ENCODE data around the gene CPNE5.

DNA sequence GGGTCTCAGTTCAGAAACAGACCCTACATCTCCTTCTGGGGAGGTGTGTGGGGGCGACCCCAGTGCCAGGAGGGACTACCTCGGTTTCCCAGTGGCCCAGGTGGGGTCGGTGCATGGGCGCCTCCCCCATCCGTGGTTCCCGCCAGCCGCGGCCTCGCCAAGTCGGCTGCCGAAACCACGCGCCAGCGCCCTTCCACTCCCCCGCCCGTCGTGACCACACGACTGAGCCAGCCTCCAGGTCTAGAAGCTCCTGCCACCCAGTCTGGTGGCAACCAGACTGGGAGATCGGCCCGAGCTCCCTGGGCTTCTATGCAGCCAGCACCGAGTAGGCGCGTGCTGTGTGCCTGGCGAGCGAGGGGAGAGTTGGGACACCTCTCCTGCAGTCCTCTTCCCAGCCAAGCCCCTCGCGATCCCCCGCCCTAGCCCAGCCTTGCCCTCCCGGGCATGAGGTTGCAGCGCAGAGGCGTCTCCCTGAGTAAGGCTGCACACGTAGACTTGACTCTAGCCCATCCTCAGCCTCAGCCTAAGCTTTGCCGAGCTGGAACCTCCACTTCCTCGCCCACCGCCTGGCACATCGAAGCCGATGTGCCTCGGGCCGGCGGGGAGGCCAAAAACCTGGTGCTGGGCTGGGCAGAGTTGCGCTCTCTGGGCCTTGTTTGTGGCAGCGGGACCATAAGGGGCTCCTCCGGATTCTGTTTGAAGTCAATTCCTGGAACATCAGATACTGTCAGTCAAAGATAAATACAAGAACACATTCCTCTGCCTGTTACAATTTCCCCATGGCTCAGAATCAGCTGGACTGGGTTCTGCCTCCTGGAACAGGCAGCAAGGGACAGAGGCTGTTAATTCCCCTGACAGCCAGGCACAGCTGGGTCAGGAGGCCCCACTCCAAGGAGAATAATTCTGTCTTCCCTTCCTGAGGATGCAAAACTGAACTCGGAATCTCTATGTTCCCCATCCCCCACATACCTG is 1.5 kb upstream of the CPNE5 start:
- TF ChIP-seq, protein P1, sequence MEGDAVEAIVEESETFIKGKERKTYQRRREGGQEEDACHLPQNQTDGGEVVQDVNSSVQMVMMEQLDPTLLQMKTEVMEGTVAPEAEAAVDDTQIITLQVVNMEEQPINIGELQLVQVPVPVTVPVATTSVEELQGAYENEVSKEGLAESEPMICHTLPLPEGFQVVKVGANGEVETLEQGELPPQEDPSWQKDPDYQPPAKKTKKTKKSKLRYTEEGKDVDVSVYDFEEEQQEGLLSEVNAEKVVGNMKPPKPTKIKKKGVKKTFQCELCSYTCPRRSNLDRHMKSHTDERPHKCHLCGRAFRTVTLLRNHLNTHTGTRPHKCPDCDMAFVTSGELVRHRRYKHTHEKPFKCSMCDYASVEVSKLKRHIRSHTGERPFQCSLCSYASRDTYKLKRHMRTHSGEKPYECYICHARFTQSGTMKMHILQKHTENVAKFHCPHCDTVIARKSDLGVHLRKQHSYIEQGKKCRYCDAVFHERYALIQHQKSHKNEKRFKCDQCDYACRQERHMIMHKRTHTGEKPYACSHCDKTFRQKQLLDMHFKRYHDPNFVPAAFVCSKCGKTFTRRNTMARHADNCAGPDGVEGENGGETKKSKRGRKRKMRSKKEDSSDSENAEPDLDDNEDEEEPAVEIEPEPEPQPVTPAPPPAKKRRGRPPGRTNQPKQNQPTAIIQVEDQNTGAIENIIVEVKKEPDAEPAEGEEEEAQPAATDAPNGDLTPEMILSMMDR (IDR thresholded peaks at IDR 0.05; ENCODE audit: insufficient read depth, low read length): no peak
- no peak for TF ChIP-seq POLR2AphosphoS5 (IDR thresholded peaks at IDR 0.05; ENCODE audit: low read depth)
- TF ChIP-seq, protein P2, sequence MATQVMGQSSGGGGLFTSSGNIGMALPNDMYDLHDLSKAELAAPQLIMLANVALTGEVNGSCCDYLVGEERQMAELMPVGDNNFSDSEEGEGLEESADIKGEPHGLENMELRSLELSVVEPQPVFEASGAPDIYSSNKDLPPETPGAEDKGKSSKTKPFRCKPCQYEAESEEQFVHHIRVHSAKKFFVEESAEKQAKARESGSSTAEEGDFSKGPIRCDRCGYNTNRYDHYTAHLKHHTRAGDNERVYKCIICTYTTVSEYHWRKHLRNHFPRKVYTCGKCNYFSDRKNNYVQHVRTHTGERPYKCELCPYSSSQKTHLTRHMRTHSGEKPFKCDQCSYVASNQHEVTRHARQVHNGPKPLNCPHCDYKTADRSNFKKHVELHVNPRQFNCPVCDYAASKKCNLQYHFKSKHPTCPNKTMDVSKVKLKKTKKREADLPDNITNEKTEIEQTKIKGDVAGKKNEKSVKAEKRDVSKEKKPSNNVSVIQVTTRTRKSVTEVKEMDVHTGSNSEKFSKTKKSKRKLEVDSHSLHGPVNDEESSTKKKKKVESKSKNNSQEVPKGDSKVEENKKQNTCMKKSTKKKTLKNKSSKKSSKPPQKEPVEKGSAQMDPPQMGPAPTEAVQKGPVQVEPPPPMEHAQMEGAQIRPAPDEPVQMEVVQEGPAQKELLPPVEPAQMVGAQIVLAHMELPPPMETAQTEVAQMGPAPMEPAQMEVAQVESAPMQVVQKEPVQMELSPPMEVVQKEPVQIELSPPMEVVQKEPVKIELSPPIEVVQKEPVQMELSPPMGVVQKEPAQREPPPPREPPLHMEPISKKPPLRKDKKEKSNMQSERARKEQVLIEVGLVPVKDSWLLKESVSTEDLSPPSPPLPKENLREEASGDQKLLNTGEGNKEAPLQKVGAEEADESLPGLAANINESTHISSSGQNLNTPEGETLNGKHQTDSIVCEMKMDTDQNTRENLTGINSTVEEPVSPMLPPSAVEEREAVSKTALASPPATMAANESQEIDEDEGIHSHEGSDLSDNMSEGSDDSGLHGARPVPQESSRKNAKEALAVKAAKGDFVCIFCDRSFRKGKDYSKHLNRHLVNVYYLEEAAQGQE (IDR thresholded peaks at IDR 0.05; ENCODE audit: insufficient replicate concordance, low read depth): no peak
